Suprapubic skin (tissue), 4 donors: ENCODE measurements around the gene TMOD1. TPM values are rescaled to one million over a fixed set of nuclear protein-coding genes. Genes with fewer than 3 reads are reported as not detected.

ENCODE experiments used
- DNase-seq, 2 donors: peaks; one replicate each; pipeline ENCODE4 v3.0.0-alpha.2; 2019; ENCODE audit warnings: low spot score in 2 of 2
- H3K27ac ChIP-seq: fragments of 200-600 bp; sonication (generic); one replicate; pipeline ENCODE4 v1.5.1; 2019
- H3K27me3 ChIP-seq: fragments of 200-600 bp; sonication (generic); one replicate; pipeline ENCODE4 v1.5.1; 2019
- H3K36me3 ChIP-seq: fragments of 200-600 bp; sonication (generic); one replicate; pipeline ENCODE4 v1.5.1; 2019
- H3K4me1 ChIP-seq: fragments of 200-600 bp; sonication (generic); one replicate; pipeline ENCODE4 v1.5.1; 2019
- H3K4me3 ChIP-seq: fragments of 200-600 bp; sonication (generic); one replicate; pipeline ENCODE4 v1.5.1; 2019; ENCODE audit warnings: mild to moderate bottlenecking
- H3K9me3 ChIP-seq: fragments of 200-600 bp; sonication (generic); one replicate; pipeline ENCODE4 v1.5.1; 2019
- CTCF ChIP-seq, 2 donors: fragments of 200-600 bp in 1 of 2; fragments of 450-650 bp in 1 of 2; sonication (generic) in 1 of 2; IDR thresholded peaks; one replicate each; pipeline ENCODE4 v1.5.1; 2016 to 2019; ENCODE audit warnings: antibody characterized with exemption in 2 of 2, mild to moderate bottlenecking in 1 of 2, moderate library complexity in 1 of 2
- EP300 ChIP-seq: sonication (generic); formaldehyde crosslinking; IDR thresholded peaks from one replicate; pipeline ENCODE4 v1.6.1; 2017; ENCODE audit warnings: antibody characterized with exemption
- POLR2A ChIP-seq, 2 donors: fragments of 450-650 bp; IDR thresholded peaks; one replicate each; pipeline ENCODE4 v1.6.1; 2017; ENCODE audit warnings: antibody characterized with exemption in 2 of 2, mild to moderate bottlenecking in 2 of 2, moderate library complexity in 2 of 2
- POLR2AphosphoS5 ChIP-seq, 3 donors: sonication (generic); formaldehyde crosslinking; IDR thresholded peaks; one replicate each; pipeline ENCODE4 v1.6.1; 2017; ENCODE audit warnings: antibody characterized with exemption in 3 of 3
- WGBS: methylation state at CpG from one replicate; pipeline ENCODE4 v1.1.5; 2018; 5-methylcytosine and 5-hydroxymethylcytosine counted together
- total RNA-seq, 4 donors: library from RNA; depleted of rRNA; stranded (reverse); fragments of >200 nt; gene quantifications; one replicate each; pipeline ENCODE4 v1.1.0, GENCODE V29; 2016

Gene TMOD1
- total RNA-seq, 4 donors from 2014 or later, result 1.9 to 4.4 (median 4.0) TPM

DNA sequence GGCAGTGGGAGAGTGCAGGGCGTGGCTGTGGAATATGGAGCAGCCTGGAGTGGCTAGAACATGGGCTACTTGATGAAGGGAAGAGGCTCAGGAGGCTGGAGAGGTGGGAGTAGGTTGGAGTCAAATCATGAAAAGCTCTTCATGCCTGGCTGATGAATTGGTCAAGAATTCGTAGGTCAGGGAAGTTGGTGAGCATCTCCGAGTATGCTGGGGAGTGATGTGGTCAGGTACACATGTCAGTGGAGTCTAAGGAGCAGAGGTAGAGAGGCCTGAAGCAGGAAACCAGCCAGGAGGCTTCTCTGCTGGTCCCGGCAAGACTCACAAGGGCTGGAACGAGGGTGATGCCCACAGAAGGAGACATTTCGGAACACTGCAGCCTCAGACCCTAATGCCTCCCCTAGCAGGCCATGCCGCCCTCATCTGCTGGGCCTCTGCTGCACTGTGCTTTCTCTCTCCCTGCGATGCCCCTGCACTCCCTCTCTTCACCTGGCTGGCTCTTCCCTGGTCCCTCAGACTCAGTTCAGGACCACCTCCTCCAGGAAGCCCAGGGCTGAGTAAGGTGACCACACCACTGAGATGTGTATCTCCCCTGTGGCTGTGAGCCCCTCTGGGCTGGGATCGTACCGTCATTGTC lies 33.6 kb downstream of the TMOD1 start:
- Histone ChIP-seq H3K36me3 (no peaks in the 10 kb centered on the region), H3K4me1 (no peaks in the 10 kb centered on the region), H3K27ac (no peak overlapping the region), H3K9me3 (no peaks in the 10 kb centered on the region), H3K4me3 (no peak overlapping the region), H3K27me3 (no peaks in the 10 kb centered on the region)
- WGBS, result 94% methylated on average over 10 of the region's 10 CpGs
- TF ChIP-seq POLR2AphosphoS5 (IDR thresholded peaks at IDR 0.05) (no peak), CTCF (IDR thresholded peaks at IDR 0.05) (no peak), POLR2A (IDR thresholded peaks at IDR 0.05) (no peak), EP300 (no peak)
- DNase-seq, result no peak

DNA sequence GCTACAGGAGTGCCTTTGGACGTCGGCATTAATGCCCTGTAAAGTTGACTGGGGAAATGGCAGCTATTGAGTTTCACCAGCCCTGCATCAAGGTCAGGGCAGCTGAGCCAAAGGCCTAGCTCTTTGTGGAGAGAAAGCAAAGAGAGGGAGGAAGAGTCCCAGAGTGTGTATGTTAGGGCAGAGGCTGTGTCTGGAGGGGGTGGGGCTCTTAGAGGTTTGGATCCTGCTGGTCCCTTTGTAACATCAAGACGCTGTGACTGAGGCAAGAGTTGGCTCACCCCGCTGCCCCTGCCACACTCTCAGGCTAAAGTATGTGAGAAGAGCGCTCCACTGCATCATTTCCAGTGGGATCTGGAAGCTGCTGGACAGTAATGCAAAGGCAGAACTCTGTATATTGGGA lies 34.3 kb downstream of the TMOD1 start:
- DNase-seq, result no peak
- no peak overlapping the region for H3K27ac ChIP-seq

GRCh38 chr9:97536480-97536879 lies 35.0 kb downstream of the TMOD1 start:
- Histone ChIP-seq H3K27ac (no peak overlapping the region), H3K9me3 (no peaks in the 10 kb centered on the region), H3K4me1 (no peaks in the 10 kb centered on the region), H3K4me3 (no peak overlapping the region), H3K27me3 (no peaks in the 10 kb centered on the region), H3K36me3 (no peaks in the 10 kb centered on the region)
- 77% methylated on average over 9 of the region's 9 CpGs for WGBS
- no peak for DNase-seq
- TF ChIP-seq CTCF (IDR thresholded peaks at IDR 0.05), result no peak
- TF ChIP-seq POLR2A (IDR thresholded peaks at IDR 0.05), result no peak
- TF ChIP-seq POLR2AphosphoS5 (IDR thresholded peaks at IDR 0.05), result no peak
- no peak for TF ChIP-seq EP300

More for the DNA sequence above, 34.3 kb downstream of the TMOD1 start:
- TF ChIP-seq EP300, result no peak
- WGBS, result 82% methylated on average over 5 of the region's 5 CpGs
- H3K27me3 ChIP-seq, result no peaks in the 10 kb centered on the region
- no peaks in the 10 kb centered on the region for H3K36me3 ChIP-seq
- no peaks in the 10 kb centered on the region for H3K4me1 ChIP-seq
- H3K4me3 ChIP-seq, result no peak overlapping the region
- no peaks in the 10 kb centered on the region for H3K9me3 ChIP-seq

DNA sequence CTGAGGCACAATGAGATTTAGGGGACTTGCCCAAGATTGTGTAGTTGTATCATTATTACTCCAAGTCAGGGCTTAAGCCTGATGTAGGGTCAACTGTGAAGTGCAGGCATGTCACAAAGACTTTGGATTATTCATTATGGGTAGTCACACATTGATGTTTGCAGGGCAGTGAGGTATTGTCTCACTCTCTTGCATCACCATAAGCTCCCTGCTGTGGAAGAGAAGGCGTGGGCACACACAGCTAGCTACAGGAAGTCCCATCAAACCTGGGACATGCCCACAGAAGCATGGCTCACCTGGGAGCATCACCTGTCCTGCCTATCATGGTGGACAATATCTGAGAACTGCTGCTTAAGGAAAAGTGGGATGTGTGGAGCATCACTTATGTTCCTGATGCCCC lies 42.1 kb downstream of the TMOD1 start:
- no peak for DNase-seq
- Histone ChIP-seq H3K4me3 (no peak overlapping the region), H3K36me3 (no peaks in the 10 kb centered on the region), H3K27ac (no peak overlapping the region), H3K27me3 (no peaks in the 10 kb centered on the region), H3K4me1 (no peaks in the 10 kb centered on the region), H3K9me3 (no peaks in the 10 kb centered on the region)
- WGBS, result 100% methylated on average over 1 of the region's 1 CpG
- TF ChIP-seq POLR2AphosphoS5 (IDR thresholded peaks at IDR 0.05) (no peak), CTCF (IDR thresholded peaks at IDR 0.05) (no peak), POLR2A (IDR thresholded peaks at IDR 0.05) (no peak), EP300 (no peak)

DNA sequence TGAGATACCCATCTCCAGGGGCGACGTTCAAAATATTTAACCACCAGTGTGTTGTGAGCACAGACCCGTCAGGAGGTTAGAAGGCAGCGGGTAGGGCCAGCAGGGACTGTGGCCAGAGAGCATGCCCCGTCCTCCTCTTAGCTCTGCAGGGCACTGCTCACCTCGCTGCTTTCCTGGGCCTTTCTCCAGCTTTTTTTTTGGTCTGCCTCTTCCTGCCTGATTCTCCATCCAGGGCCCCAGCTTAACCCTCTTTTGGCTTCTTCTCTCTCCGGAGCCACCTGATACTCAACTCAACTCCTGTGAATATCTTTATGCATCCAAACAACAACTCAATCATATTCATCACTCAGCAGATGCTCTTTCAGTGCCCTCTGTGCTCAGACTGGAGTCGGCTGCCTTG lies 44.0 kb downstream of the TMOD1 start:
- H3K27ac ChIP-seq, result no peak overlapping the region

More for the DNA sequence above, 44.0 kb downstream of the TMOD1 start:
- H3K27me3 ChIP-seq, result no peaks in the 10 kb centered on the region
- H3K36me3 ChIP-seq, result no peaks in the 10 kb centered on the region
- no peaks in the 10 kb centered on the region for H3K4me1 ChIP-seq
- WGBS, result 70% methylated on average over 8 of the region's 8 CpGs
- H3K9me3 ChIP-seq, result no peaks in the 10 kb centered on the region
- no peak overlapping the region for H3K4me3 ChIP-seq
- TF ChIP-seq POLR2AphosphoS5 (IDR thresholded peaks at IDR 0.05), result no peak
- no peak for TF ChIP-seq CTCF (IDR thresholded peaks at IDR 0.05)
- TF ChIP-seq POLR2A (IDR thresholded peaks at IDR 0.05), result no peak
- TF ChIP-seq EP300, result no peak
- no peak for DNase-seq
